Testis (tissue), 3 donors: ENCODE results near the gene LCN15. TPM values are rescaled to one million over a fixed set of nuclear protein-coding genes. Genes with fewer than 3 reads are reported as not detected.

Experiments used
- DNase-seq: peaks from one replicate; pipeline ENCODE4 v3.0.0-alpha.2; 2019
- H3K27ac ChIP-seq, 2 donors: fragments of 200-600 bp; sonication (generic); one replicate each; pipeline ENCODE4 v1.5.1; 2019
- H3K27me3 ChIP-seq: fragments of 200-600 bp; sonication (generic); one replicate; pipeline ENCODE4 v1.5.1; 2019
- H3K36me3 ChIP-seq: fragments of 200-600 bp; sonication (generic); one replicate; pipeline ENCODE4 v1.5.1; 2017; ENCODE audit warnings: low read depth; ENCODE audit errors: missing control alignments
- H3K4me1 ChIP-seq: fragments of 200-600 bp; sonication (generic); one replicate; pipeline ENCODE4 v1.5.1; 2019
- H3K4me3 ChIP-seq, 2 donors: fragments of 200-600 bp; sonication (generic); one replicate each; pipeline ENCODE4 v1.5.1; 2017 to 2019
- H3K9me3 ChIP-seq: fragments of 200-600 bp; sonication (generic); one replicate; pipeline ENCODE4 v1.5.1; 2017
- POLR2A ChIP-seq: fragments of 450-650 bp; IDR thresholded peaks from one replicate; pipeline ENCODE4 v1.6.1; 2017; ENCODE audit warnings: antibody characterized with exemption, mild to moderate bottlenecking, moderate library complexity
- WGBS, 2 donors: methylation state at CpG; one replicate each; pipeline ENCODE4 v1.1.5; 2018; 5-methylcytosine and 5-hydroxymethylcytosine counted together
- intact Hi-C: fragments of 100-400 bp; cut with DNase I; formaldehyde crosslinking; loops from one replicate; pipeline ENCODE4 v1.15.1; 2023; ENCODE audit warnings: low total_unique reads
- polyA plus RNA-seq: library from polyadenylated mRNA; stranded (reverse); fragments of 350-450 nt; fragmentation: Illumina TruSeq; extraction: RNeasy Lipid Tissue Mini Kit (QIAGEN cat#74804); gene quantifications from one replicate; pipeline ENCODE4 v1.2.3, GENCODE V29; 2014; ENCODE audit warnings: low read depth, low replicate concordance; ENCODE audit not compliant: insufficient read depth
- total RNA-seq, 2 donors: library from RNA; depleted of rRNA; stranded (reverse); fragments of >200 nt; gene quantifications; one replicate each; pipeline ENCODE4 v1.2.3, GENCODE V29; 2016
- TF ChIP-seq, protein P1 (sequence below), 3 experiments: fragments of 450-650 bp in 2 of 3; fragments of 200-600 bp in 1 of 3; sonication (generic) in 1 of 3; IDR thresholded peaks; one replicate each; pipeline ENCODE4 v1.5.1; 2016 to 2019; ENCODE audit warnings: antibody characterized with exemption in 3 of 3, mild to moderate bottlenecking in 2 of 3, moderate library complexity in 1 of 3

LCN15 gene
- total and polyA plus RNA-seq, 3 donors from 2014 or later: 0.41 to 0.68 TPM; not detected in 1

DNA sequence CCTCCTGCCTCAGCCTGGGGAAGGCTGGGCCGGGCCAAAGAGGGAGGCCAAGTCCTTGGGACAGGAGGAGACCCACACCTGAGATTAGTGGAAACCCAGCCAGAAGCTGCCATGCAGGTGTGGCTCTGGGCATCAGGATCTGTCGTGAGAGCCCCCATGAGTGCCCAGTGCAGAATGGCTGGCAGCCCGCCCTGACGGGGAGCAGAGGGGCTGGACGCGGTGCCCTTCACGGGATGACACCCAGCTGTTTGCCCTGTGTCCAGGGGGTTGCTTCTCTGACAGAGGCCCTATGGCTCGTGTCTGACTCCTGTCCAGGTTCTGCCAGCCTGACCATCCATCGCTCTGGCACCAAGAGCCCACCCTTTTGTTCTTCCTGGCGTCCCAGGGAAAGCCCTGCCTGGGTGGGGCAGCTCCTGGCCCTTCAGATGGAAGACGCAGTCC lies 43.4 kb downstream of the LCN15 start:
- TF ChIP-seq, protein P1, sequence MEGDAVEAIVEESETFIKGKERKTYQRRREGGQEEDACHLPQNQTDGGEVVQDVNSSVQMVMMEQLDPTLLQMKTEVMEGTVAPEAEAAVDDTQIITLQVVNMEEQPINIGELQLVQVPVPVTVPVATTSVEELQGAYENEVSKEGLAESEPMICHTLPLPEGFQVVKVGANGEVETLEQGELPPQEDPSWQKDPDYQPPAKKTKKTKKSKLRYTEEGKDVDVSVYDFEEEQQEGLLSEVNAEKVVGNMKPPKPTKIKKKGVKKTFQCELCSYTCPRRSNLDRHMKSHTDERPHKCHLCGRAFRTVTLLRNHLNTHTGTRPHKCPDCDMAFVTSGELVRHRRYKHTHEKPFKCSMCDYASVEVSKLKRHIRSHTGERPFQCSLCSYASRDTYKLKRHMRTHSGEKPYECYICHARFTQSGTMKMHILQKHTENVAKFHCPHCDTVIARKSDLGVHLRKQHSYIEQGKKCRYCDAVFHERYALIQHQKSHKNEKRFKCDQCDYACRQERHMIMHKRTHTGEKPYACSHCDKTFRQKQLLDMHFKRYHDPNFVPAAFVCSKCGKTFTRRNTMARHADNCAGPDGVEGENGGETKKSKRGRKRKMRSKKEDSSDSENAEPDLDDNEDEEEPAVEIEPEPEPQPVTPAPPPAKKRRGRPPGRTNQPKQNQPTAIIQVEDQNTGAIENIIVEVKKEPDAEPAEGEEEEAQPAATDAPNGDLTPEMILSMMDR (IDR thresholded peaks at IDR 0.05): no peak
- TF ChIP-seq POLR2A: no peak
- H3K9me3 ChIP-seq: no peaks in the 10 kb centered on the region
- intact Hi-C loops: no loop called here
- H3K36me3 ChIP-seq: peaks cover 4% of the 10 kb centered on the region
- no peak overlapping the region for H3K27ac ChIP-seq
- H3K4me1 ChIP-seq: peaks cover 8% of the 10 kb centered on the region
- H3K4me3 ChIP-seq: no peak overlapping the region
- no peak for DNase-seq
- whole genome bisulfite sequencing, 2 donors: 82 to 84% methylated on average over 3 to 11 of the region's 11 CpGs
- no peaks in the 10 kb centered on the region for H3K27me3 ChIP-seq

DNA sequence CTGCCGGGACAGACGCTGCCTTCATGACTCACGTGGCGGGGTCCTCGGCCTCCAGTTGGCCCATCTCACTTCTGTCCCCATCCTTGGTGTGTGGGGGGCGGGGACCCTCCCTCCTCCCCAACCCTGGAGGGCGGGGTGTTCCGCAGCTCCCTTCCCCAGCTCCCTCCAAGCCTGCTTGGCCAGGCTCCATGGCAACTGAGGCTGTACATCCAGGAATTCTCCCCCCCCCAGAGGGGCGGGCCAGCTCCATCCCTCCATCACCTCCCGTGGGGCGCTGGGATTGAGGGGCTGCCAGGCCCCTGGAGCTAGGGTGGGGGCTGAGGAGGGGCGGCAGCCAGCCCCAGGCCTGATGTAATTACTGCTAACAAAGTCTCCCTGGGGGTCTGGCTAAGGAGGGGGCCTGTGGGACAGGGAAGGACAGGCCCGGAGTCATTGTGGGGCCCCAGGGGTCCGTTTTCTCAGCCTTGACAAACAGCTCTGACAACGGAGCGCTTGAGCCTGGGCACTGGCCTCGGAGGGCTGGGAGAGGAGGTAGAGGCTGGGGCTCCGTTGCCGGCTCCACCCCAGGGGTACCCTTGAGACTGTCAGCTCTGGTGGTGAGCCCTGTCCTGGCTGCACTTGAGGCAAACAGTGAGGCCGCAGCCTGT lies 43.9 kb downstream of the LCN15 start:
- H3K36me3 ChIP-seq: peaks cover 4% of the 10 kb centered on the region
- no peaks in the 10 kb centered on the region for H3K9me3 ChIP-seq
- H3K27me3 ChIP-seq: no peaks in the 10 kb centered on the region
- peak; percentile 49 for DNase-seq
- H3K4me1 ChIP-seq: peaks cover 7% of the 10 kb centered on the region
- intact Hi-C loops: no loop called here
- TF ChIP-seq, protein P1 (IDR thresholded peaks at IDR 0.05): no peak
- no peak for TF ChIP-seq POLR2A
- 53 to 63% methylated on average over 12 to 20 of the region's 20 CpGs for WGBS, 2 donors
- no peak overlapping the region for H3K27ac ChIP-seq
- no peak overlapping the region for H3K4me3 ChIP-seq

DNA sequence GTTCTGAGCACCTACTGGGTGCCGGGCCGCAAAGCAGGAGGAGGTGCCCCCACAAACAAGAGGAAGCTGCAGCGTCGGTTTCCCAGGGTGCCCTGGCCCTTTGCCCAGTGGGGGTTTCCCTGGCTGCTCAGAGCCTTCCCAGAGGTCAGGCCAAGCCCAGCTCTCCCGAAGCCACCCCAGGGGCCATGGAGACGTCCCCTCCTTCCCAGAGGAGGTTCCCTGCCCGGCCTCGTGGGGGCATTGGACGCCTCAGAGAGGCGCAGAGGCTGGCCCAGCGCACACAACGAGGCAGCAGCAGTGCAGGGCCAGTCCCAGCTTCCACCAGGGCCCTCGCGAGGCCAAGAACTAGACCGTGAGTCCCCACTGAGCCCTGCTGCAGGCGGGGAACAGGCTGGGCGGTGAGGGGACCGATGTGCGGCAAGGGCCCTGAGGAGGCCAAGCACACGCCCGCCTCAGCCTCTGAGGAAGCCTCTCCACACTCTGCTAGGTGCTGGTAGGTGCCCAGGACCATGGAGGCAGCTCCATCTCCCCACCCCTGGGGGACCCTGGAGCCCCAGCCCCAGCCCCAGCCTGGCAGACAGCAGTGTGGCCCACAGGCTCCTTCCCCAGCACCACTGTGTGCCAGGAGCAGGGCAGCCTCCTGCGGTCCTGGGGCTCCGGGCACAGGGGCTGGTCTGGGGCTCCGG lies 45.0 kb downstream of the LCN15 start:
- H3K4me3 ChIP-seq: no peak overlapping the region
- no peaks in the 10 kb centered on the region for H3K9me3 ChIP-seq

DNA sequence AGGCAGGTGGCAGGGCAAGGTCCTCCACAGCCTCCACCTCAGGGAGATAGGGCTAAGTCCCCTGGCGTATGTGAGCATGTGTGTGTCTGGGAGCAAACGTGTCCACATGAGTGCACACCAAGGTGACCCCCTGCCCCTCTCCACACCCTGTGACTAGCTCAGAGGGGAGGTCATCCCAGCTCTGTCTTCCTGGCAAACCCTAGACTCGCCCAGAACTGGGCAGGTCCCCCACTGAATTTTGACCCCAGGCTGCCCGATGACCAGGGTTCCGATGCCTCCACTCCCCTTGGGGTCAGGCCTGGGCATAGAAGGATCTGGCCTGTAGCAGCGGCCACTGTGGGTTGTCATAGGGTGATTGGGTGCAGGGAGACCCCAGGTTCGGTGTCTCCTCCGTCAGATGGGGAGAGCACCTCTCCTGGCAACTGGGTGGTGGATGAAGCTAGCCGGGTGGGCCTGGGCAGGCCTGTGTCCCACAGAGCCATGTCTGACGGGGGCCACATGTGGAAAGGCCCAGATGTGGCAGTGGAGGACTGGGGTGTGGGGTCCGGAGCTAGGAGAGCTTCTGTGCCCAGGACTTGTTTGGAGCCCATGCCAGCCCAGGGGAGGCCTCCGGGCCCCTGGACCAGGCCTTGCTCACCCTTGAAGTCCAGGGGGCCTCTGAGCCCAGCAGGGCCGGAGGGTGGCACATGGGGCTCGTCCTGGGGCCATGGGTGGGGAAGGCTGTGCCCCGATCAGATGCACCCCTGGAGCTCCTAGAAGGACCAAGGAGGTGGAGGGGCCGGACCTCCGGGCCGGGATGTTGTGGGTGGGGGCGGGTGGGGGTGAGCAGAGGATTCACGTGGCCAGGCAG lies 45.7 kb downstream of the LCN15 start:
- Histone ChIP-seq H3K4me1 (peaks cover 11% of the 10 kb centered on the region), H3K27ac (no peak overlapping the region), H3K4me3 (no peak overlapping the region), H3K9me3 (no peaks in the 10 kb centered on the region), H3K27me3 (no peaks in the 10 kb centered on the region), H3K36me3 (peaks cover under 1% of the 10 kb centered on the region)
- intact Hi-C loops: no loop called here
- WGBS, 2 donors: 86% methylated on average over 11 to 19 of the region's 20 CpGs
- no peak for TF ChIP-seq POLR2A
- TF ChIP-seq, protein P1 (IDR thresholded peaks at IDR 0.05): no peak
- DNase-seq: no peak

More for the DNA sequence above, 45.0 kb downstream of the LCN15 start:
- Histone ChIP-seq H3K27ac (no peak overlapping the region), H3K27me3 (no peaks in the 10 kb centered on the region), H3K4me1 (peaks cover 7% of the 10 kb centered on the region), H3K36me3 (peaks cover 4% of the 10 kb centered on the region)
- no peak for TF ChIP-seq POLR2A
- TF ChIP-seq, protein P1 (IDR thresholded peaks at IDR 0.05): no peak
- intact Hi-C loops: no loop called here
- no peak for DNase-seq
- 69 to 100% methylated on average over 2 to 21 of the region's 24 CpGs for WGBS, 2 donors
